CD14-positive monocyte (primary cell): ENCODE results near the gene IGF2R. TPM values are rescaled to one million over a fixed set of nuclear protein-coding genes. Genes with fewer than 3 reads are reported as not detected.

ENCODE experiments used
- DNase-seq, 3 donors: peaks; one replicate each; pipeline ENCODE4 v3.0.0-alpha.2; 2011 to 2022
- H2AFZ ChIP-seq: 2 replicates; pipeline ENCODE4 v1.6.0; 2012; ENCODE audit warnings: mild to moderate bottlenecking, low read depth, low read length, inconsistent platforms; ENCODE audit not compliant: insufficient read depth, poor library complexity, severe bottlenecking
- H3K27ac ChIP-seq, 2 donors: 1 replicate in 1 of 2; 2 replicates in 1 of 2; pipeline ENCODE4 v1.5.1; 2012 to 2013; ENCODE audit warnings: low read length in 2 of 2, control low read depth in 1 of 2, inconsistent platforms in 1 of 2, low read depth in 1 of 2, mild to moderate bottlenecking in 1 of 2
- H3K27me3 ChIP-seq, 2 donors: one replicate each; pipeline versions ENCODE4 v1.6.0 to v1.6.1; 2011 to 2013; ENCODE audit warnings: low read length in 2 of 2; ENCODE audit not compliant: control insufficient read depth in 2 of 2, insufficient read depth in 2 of 2
- H3K36me3 ChIP-seq, 2 donors: replicated peaks in 1 of 2; 1 replicate in 1 of 2; 2 replicates in 1 of 2; pipeline versions ENCODE4 v1.5.1 to v1.6.1; 2012 to 2013; ENCODE audit warnings: low read length in 2 of 2, control low read depth in 1 of 2, inconsistent platforms in 1 of 2, mild to moderate bottlenecking in 1 of 2; ENCODE audit not compliant: insufficient read depth in 2 of 2, control insufficient read depth in 1 of 2
- H3K4me1 ChIP-seq, 2 donors: 1 replicate in 1 of 2; 2 replicates in 1 of 2; pipeline versions ENCODE4 v1.5.1 to v1.6.1; 2012 to 2013; ENCODE audit warnings: low read length in 2 of 2, control low read depth in 1 of 2, inconsistent platforms in 1 of 2, mild to moderate bottlenecking in 1 of 2, moderate library complexity in 1 of 2; ENCODE audit not compliant: insufficient read depth in 2 of 2, control insufficient read depth in 1 of 2
- H3K4me2 ChIP-seq: replicated peaks from 2 replicates; pipeline ENCODE3; 2012; ENCODE audit warnings: low read length, moderate library complexity, mild to moderate bottlenecking; ENCODE audit not compliant: poor library complexity, severe bottlenecking; ENCODE audit errors: extremely low read depth
- H3K4me3 ChIP-seq, 3 experiments: fragments of 200-600 bp in 1 of 3; sonication (generic) in 1 of 3; replicated peaks in 1 of 3; 1 replicate in 2 of 3; 2 replicates in 1 of 3; pipeline ENCODE4 v1.5.1; 2011 to 2013; ENCODE audit warnings: low read length in 3 of 3, mild to moderate bottlenecking in 3 of 3, control low read depth in 2 of 3, low read depth in 2 of 3, inconsistent platforms in 1 of 3, moderate library complexity in 1 of 3
- H3K79me2 ChIP-seq: 2 replicates; pipeline ENCODE4 v1.6.0; 2012; ENCODE audit warnings: mild to moderate bottlenecking, control low read depth, inconsistent platforms, low read length, moderate library complexity; ENCODE audit not compliant: insufficient read depth
- H3K9ac ChIP-seq: 2 replicates; pipeline ENCODE4 v1.6.0; 2017; ENCODE audit warnings: low read length, mild to moderate bottlenecking; ENCODE audit not compliant: insufficient read depth, poor library complexity, severe bottlenecking
- H3K9me3 ChIP-seq, 2 donors: replicated peaks in 1 of 2; 1 replicate in 1 of 2; 2 replicates in 1 of 2; pipeline versions ENCODE4 v1.5.1 to v1.6.1; 2012 to 2013; ENCODE audit warnings: low read length in 2 of 2, control low read depth in 1 of 2; ENCODE audit not compliant: control insufficient read depth in 1 of 2, insufficient read depth in 1 of 2
- H4K20me1 ChIP-seq: 2 replicates; pipeline ENCODE4 v1.6.0; 2012; ENCODE audit warnings: mild to moderate bottlenecking, low read length, control low read depth, moderate library complexity; ENCODE audit not compliant: insufficient read depth
- H3K27ac Mint-ChIP-seq, 7 donors: one replicate each; pipeline ENCODE4 v1.8.0; 2020; ENCODE audit warnings: mild to moderate bottlenecking in 7 of 7, mixed read lengths in 7 of 7, moderate library complexity in 6 of 7, inconsistent platforms in 2 of 7
- H3K27me3 Mint-ChIP-seq, 3 donors: one replicate each; pipeline ENCODE4 v1.8.0; 2021 to 2022; ENCODE audit warnings: low read depth in 3 of 3, mild to moderate bottlenecking in 3 of 3, mixed read lengths in 3 of 3, moderate library complexity in 3 of 3, inconsistent platforms in 1 of 3
- H3K36me3 Mint-ChIP-seq, 2 donors: one replicate each; pipeline ENCODE4 v1.8.0; 2020; ENCODE audit warnings: mixed read lengths in 2 of 2, inconsistent platforms in 1 of 2, mild to moderate bottlenecking in 1 of 2
- H3K4me1 Mint-ChIP-seq: one replicate; pipeline ENCODE4 v1.8.0; 2020; ENCODE audit warnings: mild to moderate bottlenecking, mixed read lengths
- H3K4me3 Mint-ChIP-seq, 2 donors: one replicate each; pipeline ENCODE4 v1.8.0; 2020; ENCODE audit warnings: mild to moderate bottlenecking in 2 of 2, mixed read lengths in 2 of 2, moderate library complexity in 1 of 2
- H3K9me3 Mint-ChIP-seq, 7 donors: one replicate each; pipeline ENCODE4 v1.8.0; 2020 to 2022; ENCODE audit warnings: mixed read lengths in 7 of 7, mild to moderate bottlenecking in 6 of 7, moderate library complexity in 6 of 7, inconsistent platforms in 2 of 7
- CTCF ChIP-seq: fragments of 200-600 bp; IDR thresholded peaks from one replicate; pipeline ENCODE4 v1.8.0; 2022; ENCODE audit warnings: antibody characterized with exemption, mild to moderate bottlenecking
- WGBS: methylation state at CpG from one replicate; pipeline ENCODE4 v1.1.5; 2013; ENCODE audit warnings: missing lambda C conversion rate; ENCODE audit not compliant: insufficient coverage; 5-methylcytosine and 5-hydroxymethylcytosine counted together
- intact Hi-C, 2 donors: fragments of 100-400 bp; cut with micrococcal nuclease; formaldehyde crosslinking; loops; one replicate each; pipeline versions ENCODE4 v1.15.0 to v1.15.1; 2023
- polyA plus RNA-seq, 3 donors: library from polyadenylated mRNA; depleted of rRNA in 1 of 3; unstranded in 2 of 3; stranded (reverse) in 1 of 3; fragments of 300-500 nt in 2 of 3; fragments of >200 nt in 1 of 3; fragmentation: Illumina TruSeq in 2 of 3; gene quantifications; 1 replicate in 2 of 3; 2 replicates in 1 of 3; pipeline ENCODE4 v1.2.3, GENCODE V29; 2012 to 2021

Gene IGF2R
- polyA plus RNA-seq, 3 donors: 6.9 to 44.8 (median 8.2) TPM

- Histone ChIP-seq H3K4me1 (no peaks in the 10 kb centered on the region), H3K79me2 (no peaks in the 10 kb centered on the region), H3K36me3 (no peaks in the 10 kb centered on the region), H3K4me3 (no peak overlapping the region), H3K9me3 (peaks cover 9 to 17% of the 10 kb centered on the region in 2 donors), H4K20me1 (no peaks in the 10 kb centered on the region), H3K9ac (no peak overlapping the region), H3K4me2 (no peak overlapping the region), H2AFZ (no peak overlapping the region), H3K27ac (no peak overlapping the region), H3K27me3 (no peaks in the 10 kb centered on the region)
- no peaks in the 10 kb centered on the region for H3K36me3 Mint-ChIP-seq
- H3K4me1 Mint-ChIP-seq: no peaks in the 10 kb centered on the region
- no peak for DNase-seq
- H3K27me3 Mint-ChIP-seq: peaks cover 5 to 12% (median 9%) of the 10 kb centered on the region in 3 donors
- H3K9me3 Mint-ChIP-seq: peaks cover 6 to 14% (median 12%) of the 10 kb centered on the region in 7 donors
- no peak for TF ChIP-seq CTCF
- intact Hi-C loops: no loop called here
- 99% methylated on average over 7 of the region's 14 CpGs for WGBS
- H3K4me3 Mint-ChIP-seq: no peak overlapping the region
- no peak overlapping the region for H3K27ac Mint-ChIP-seq
Observed at GRCh38 chr6:160121981-160122380, 153.1 kb downstream of the IGF2R start.

- H3K4me1 ChIP-seq: no peaks in the 10 kb centered on the region
- no peaks in the 10 kb centered on the region for H3K79me2 ChIP-seq
- WGBS: 100% methylated on average over 1 of the region's 5 CpGs
- no peaks in the 10 kb centered on the region for H3K36me3 ChIP-seq
- H4K20me1 ChIP-seq: no peaks in the 10 kb centered on the region
- peaks cover 6 to 13% (median 10%) of the 10 kb centered on the region in 3 donors for H3K27me3 Mint-ChIP-seq
- H3K27me3 ChIP-seq: no peaks in the 10 kb centered on the region
- H3K4me3 Mint-ChIP-seq: no peak overlapping the region
- no peak overlapping the region for H3K4me2 ChIP-seq
- no peak for DNase-seq
- H2AFZ ChIP-seq: no peak overlapping the region
- intact Hi-C loops: no loop called here
- H3K27ac ChIP-seq: no peak overlapping the region
- H3K4me1 Mint-ChIP-seq: no peaks in the 10 kb centered on the region
- H3K9me3 ChIP-seq: peaks cover 2 to 10% of the 10 kb centered on the region in 2 donors
- no peak for TF ChIP-seq CTCF
- H3K4me3 ChIP-seq: no peak overlapping the region
- no peak overlapping the region for H3K27ac Mint-ChIP-seq
- H3K9ac ChIP-seq: no peak overlapping the region
- peaks cover 2 to 6% (median 6%) of the 10 kb centered on the region in 7 donors for H3K9me3 Mint-ChIP-seq
- H3K36me3 Mint-ChIP-seq: no peaks in the 10 kb centered on the region
Observed at GRCh38 chr6:160122744-160123143, 153.9 kb downstream of the IGF2R start.
